Activated CD4-positive, alpha-beta T cell treated with anti-CD3 and anti-CD28 coated beads for 36 hours (primary cell): Measurements from ENCODE around the gene THTPA. TPM values are rescaled to one million over a fixed set of nuclear protein-coding genes. Genes with fewer than 3 reads are reported as not detected.
"Not testable (repeated sequence)": the region's sequence is repeated elsewhere in the genome, so short reads cannot be mapped to it uniquely, and the experiment has no call there.

Source experiments
- ATAC-seq: fragments of 200-7000 bp; cut with Tn5 transposase; one replicate; pipeline ENCODE4 v1.10.0; 2021; ENCODE audit warnings: mild to moderate bottlenecking, moderate library complexity
- CTCF ChIA-PET: fragments of 350-600 bp; sonication (Branson Sonifier 250); formaldehyde crosslinking; loops from one replicate; lab custom pipeline; 2021; ENCODE audit warnings: antibody characterized with exemption; lab: Charles Lee
- POLR2A ChIA-PET: fragments of 350-600 bp; sonication (Branson Sonifier 250); formaldehyde crosslinking; loops from one replicate; lab custom pipeline; 2021; ENCODE audit warnings: antibody characterized with exemption, inconsistent platforms; lab: Charles Lee
- DNase-seq: peaks from one replicate; pipeline ENCODE4 v3.0.0-alpha.2; 2020
- H3K27ac Mint-ChIP-seq: one replicate; pipeline ENCODE4 v1.8.0; 2021; ENCODE audit warnings: mixed read lengths
- H3K27me3 Mint-ChIP-seq: one replicate; pipeline ENCODE4 v1.8.0; 2021; ENCODE audit warnings: mixed read lengths
- H3K36me3 Mint-ChIP-seq: one replicate; pipeline ENCODE4 v1.8.0; 2021; ENCODE audit warnings: low read depth, mixed read lengths
- H3K4me1 Mint-ChIP-seq: one replicate; pipeline ENCODE4 v1.8.0; 2021; ENCODE audit warnings: mixed read lengths
- H3K4me3 Mint-ChIP-seq: one replicate; pipeline ENCODE4 v1.8.0; 2021; ENCODE audit warnings: mild to moderate bottlenecking, moderate library complexity, mixed read lengths
- H3K9me3 Mint-ChIP-seq: one replicate; pipeline ENCODE4 v1.8.0; 2021; ENCODE audit warnings: low read depth, mixed read lengths
- intact Hi-C, 2 experiments: fragments of 100-400 bp; cut with DNase I in 1 of 2; cut with micrococcal nuclease in 1 of 2; formaldehyde crosslinking; loops; one replicate each; pipeline versions ENCODE4 v1.14.2 to v1.15.1; 2022 to 2024; cut with DNase I, micrococcal nuclease
- total RNA-seq, 2 experiments: library from RNA; stranded (reverse); gene quantifications; one replicate each; pipeline ENCODE4 v1.2.3, GENCODE V29; 2021

THTPA gene
- total RNA-seq, 2 experiments from 2014 or later = 8.3 to 8.5 TPM

GRCh38 chr14:23609001-23609400, 52.9 kb downstream of the THTPA start:
- DNase-seq (no peak), ATAC-seq (peak; percentile 19)
- Mint-ChIP-seq H3K4me1 (peaks cover 50% of the 10 kb centered on the region), H3K27ac (peak overlapping the region; percentile 58), H3K9me3 (peaks cover 9% of the 10 kb centered on the region), H3K27me3 (no peaks in the 10 kb centered on the region), H3K36me3 (peaks cover 12% of the 10 kb centered on the region), H3K4me3 (no peak overlapping the region)
- ChIA-PET CTCF (interaction anchor here (0.7 to 5.2 kb wide), 2 partner anchors 23 to 463 kb away, joined by 3 to 31 read pairs; no protein-coding TSS in a partner anchor), POLR2A (no interaction called here)
- intact Hi-C loops = no loop called here

GRCh38 chr14:23609411-23610089, 53.5 kb downstream of the THTPA start:
- ATAC-seq, POLR2A ChIA-PET, H3K27me3 Mint-ChIP-seq, H3K9me3 Mint-ChIP-seq, DNase-seq, H3K4me3 Mint-ChIP-seq, intact Hi-C loops: not testable (repeated sequence)
- CTCF ChIA-PET = interaction anchor here (2.1 to 5.2 kb wide), 3 partner anchors 19 to 23 kb away, joined by 21 to 33 read pairs (median 31); no protein-coding TSS in a partner anchor
- Mint-ChIP-seq H3K36me3 (peaks cover 12% of the 10 kb centered on the region), H3K4me1 (peaks cover 50% of the 10 kb centered on the region), H3K27ac (peak overlapping the region; percentile 89)

Other genes with a start within 250 kb of the THTPA start
- 1 to 10 TPM in 1 of 2 experiments, under 1 TPM in 1; 0.73 to 1.2 TPM for gene BCL2L2, start 249.4 kb upstream of the THTPA start, total RNA-seq
- 100 to 1,000 TPM; 237 to 338 TPM for gene PABPN1, start 234.8 kb upstream of the THTPA start, total RNA-seq
- gene SLC22A17, start 203.4 kb upstream of the THTPA start, total RNA-seq = 1 to 10 TPM; 4.7 to 5.3 TPM
- not detected for gene EFS, start 191.1 kb upstream of the THTPA start, total RNA-seq
- gene IL25, start 183.5 kb upstream of the THTPA start, total RNA-seq = not detected
- not detected for gene CMTM5, start 179.2 kb upstream of the THTPA start, total RNA-seq
- under 1 TPM; 0.14 to 0.16 TPM for gene MYH6, start 148.0 kb upstream of the THTPA start, total RNA-seq
- gene MYH7, start 120.6 kb upstream of the THTPA start, total RNA-seq = under 1 TPM; 0.05 to 0.07 TPM
- gene NGDN, start 86.6 kb upstream of the THTPA start, total RNA-seq = 10 to 100 TPM; 53.0 to 57.8 TPM
- 1 to 10 TPM; 1.0 to 1.3 TPM for gene ZFHX2, start 4.5 kb upstream of the THTPA start, total RNA-seq
- 100 to 1,000 TPM; 162 to 166 TPM for gene AP1G2, start 11.5 kb downstream of the THTPA start, total RNA-seq
- gene JPH4, start 22.5 kb downstream of the THTPA start, total RNA-seq = not detected
- 1 to 10 TPM; 3.1 to 3.7 TPM for gene DHRS2, start 80.1 kb downstream of the THTPA start, total RNA-seq